ENCODE data around the gene CFAP57.

CFAP57 gene

DNA sequence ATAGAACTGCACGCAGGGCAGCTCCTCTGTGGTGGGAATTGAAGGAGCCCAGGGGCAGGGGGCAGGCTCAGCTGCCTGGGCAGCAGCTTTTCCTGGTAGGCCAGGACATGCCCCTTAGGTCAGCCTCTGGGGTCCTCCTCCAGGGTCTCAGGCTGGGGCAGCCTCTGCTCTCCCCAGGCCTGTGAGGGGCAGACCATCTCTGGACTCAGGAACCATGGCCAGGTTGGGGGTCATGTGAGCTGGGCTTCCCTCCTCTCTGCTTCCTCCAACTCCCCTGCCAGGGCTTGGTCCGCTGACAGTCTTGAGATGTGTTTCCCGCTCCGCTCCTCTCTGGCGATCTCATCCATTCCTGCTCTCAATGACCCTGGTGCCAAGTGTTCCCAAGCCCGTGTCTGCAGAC, 107.5 kb downstream of the CFAP57 start:
- DNase-seq, result no peak

- no peak for DNase-seq
These were observed 108.6 kb downstream of the CFAP57 start for GRCh38 chr1:43280692-43281091.

DNA sequence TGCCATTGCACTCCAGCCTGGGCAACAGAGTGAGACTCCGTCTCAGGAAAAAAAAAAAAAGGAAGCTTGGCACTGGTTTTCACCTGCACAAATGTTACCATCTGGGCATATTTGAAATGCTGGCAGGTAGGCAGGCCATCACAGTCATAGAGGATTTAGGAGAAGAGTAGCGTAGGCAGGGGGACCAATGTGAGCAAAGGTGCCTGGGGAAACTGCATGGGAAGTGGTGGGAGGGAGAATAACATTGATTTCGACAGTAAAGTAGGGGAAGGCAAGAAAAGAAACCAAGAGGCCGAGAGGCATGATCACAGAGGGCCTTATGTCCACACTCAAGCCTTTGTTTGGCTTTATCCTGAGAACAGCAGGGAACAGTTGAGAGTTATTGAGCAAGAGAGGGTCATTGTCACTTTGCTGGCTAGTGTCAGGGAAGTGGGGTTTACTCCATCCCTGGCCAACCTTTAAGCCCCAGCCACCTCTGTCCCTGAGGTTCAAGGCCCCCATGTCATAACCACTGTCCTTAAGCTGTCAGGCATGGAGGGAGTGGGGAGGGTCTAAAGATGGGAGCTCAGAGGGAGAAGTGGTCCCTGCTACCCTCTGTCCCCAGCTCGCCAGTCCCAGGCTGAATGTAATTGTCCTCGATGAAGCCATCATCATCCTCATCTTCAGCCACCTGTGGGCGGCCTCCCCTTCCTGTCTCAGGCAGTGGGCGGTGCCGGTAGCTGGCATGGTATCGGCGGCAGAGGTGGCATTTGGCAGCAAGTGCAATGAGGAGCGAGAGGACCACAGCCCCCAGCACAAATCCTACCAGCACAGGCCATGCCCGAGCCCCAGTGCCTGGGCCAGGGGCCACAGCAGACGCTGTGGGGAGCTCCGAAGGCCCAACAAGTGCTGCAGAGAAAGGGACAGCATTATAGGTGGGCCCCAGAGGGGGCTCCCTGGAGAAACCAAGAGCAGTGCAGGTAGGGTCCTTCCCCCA, 110.4 kb downstream of the CFAP57 start:
- no peak for DNase-seq

- no peak for DNase-seq
These were observed 111.9 kb downstream of the CFAP57 start for GRCh38 chr1:43284065-43284464.

DNA sequence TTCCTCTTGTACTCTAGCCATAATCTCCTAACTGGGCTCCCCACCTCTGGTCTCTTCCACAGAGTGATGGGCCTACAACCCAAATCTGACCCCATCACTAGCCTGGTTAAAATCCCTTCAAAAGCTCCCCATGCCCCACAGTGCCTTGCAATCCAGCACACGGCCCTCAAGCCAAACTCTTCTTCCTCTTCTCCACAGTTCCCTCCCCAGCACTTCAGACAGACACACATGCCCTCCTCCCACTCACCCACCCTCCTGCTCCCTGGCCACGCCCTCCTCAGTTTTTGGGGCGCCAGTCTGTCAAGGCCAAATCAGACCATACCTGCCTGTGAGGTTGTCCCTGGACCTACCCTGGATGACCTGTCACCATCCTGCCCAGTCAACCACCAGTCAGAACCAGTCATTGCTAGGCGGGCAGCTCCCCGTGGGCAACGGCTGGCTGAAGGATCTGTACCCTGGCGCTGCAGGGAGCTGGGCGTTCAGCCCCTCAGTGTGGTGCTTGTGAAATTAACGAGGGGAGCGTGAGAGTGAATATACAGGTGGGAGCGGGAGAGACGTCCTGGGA, 112.5 kb downstream of the CFAP57 start:
- DNase-seq, result no peak

DNA sequence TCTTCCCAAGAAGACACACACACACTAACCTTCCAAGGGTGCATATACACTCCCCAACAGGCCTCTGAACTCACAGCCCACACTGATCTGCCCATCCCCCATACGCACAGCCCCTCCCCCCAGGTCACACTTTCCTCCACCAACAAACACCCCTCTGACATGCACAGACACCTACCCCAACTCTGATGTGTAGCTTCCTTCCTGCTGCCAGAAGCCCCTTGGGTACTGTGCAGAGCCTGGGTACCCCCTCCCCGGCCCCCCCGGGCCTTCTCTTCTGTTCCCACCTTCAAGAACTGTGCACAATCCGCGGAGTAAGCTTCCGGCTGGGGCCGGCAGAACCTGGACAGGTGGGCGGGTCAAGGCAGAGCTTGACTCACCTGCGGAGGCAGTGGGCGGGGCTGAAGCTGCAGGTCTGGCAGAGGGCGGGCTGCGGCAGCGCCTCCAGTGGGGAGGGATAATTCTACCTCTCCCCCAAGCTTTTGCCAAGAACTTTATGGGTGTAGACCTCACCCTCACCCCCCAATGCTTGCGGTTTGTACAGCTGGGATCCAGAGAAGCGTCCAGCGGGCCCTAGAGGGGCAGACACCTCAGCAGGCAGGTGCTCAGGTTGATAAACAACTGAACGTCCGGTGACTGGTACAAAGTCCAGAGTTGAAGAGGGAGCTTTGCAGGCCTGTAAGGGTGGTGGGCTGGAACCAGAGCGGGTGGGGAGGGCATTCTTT, 113.3 kb downstream of the CFAP57 start, which contains the start of gene C1orf210:
Gene C1orf210, minus strand, starts transcription at position 313 of the 722 bp plus-strand sequence. CDS start 2,311 bp downstream, outside the sequence.
- DNase-seq, result no peak

DNA sequence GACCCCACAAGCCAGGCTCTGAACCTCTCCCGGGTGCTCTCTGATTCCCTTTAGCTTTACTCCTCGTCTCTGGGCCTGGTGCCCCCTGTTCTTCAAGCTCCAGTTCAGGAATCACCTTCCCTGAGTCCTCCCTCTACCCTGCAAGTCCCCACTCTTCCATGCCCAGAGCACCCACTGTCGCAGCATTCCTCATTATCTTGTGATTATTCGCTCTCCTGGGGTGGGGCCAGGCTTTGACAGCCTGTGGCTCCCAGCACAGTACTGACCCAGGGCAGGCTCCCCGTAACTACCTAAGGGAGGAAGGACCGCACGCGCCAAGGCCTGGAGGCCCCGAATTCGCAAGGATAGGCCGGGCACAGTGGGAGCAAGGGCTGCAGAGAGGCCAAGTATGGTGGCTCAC, 114.0 kb downstream of the CFAP57 start:
- no peak for DNase-seq

DNA sequence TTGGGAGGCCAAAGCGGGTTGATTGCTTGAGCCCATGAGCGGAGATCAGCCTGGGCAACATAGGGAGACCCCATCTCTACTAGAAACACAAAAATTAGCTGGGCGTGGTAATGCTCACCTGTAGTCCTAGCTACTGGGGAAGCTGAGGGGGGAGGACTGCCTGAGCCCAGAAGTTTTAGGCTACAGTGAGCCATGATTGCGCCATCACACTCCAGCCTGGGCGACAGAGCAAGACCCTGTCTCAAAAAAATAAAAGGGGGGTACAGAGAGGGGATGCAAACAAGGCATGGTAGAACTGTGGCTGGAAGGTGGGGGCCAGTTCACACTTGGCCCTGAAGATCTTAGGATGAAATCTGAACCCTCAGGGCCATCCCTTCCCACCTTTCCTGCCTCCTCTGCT, 114.4 kb downstream of the CFAP57 start:
- no peak for DNase-seq

DNA sequence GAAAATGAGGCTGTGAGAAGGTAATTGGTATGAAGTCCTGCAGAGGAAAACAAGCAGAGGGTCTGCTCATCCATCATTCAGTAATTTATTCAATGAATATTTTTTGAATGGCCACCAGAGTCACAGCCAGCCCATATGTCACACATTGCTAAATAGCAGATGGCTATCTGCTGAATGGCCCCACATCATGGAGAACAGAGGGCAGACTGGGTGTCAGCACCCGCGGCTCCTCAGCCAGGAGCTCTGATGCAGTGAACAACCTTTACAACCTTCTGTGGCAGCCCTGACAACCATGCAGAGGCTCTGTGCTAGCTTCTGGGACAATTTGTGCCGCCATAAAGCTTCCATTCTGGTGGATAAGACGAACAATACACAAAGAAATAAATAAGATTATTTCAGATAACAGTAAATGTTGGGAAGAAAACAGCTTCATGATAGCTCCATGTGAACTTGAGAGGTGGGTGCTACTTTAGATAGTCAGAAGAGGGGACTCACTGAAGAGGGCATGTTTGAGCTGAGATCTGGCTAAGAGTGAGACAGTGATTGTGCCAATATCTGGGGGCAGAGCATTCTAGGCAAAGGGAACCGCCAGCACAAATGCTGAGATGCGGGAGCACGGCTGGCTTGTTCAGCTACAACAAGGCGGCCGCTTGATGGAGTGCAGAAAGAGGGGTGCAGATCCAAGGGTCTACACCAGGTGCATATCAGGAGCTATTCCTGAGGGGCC, 116.1 kb downstream of the CFAP57 start:
- DNase-seq, result no peak

- DNase-seq, result no peak
These were observed 116.9 kb downstream of the CFAP57 start for GRCh38 chr1:43288785-43289706.

DNA sequence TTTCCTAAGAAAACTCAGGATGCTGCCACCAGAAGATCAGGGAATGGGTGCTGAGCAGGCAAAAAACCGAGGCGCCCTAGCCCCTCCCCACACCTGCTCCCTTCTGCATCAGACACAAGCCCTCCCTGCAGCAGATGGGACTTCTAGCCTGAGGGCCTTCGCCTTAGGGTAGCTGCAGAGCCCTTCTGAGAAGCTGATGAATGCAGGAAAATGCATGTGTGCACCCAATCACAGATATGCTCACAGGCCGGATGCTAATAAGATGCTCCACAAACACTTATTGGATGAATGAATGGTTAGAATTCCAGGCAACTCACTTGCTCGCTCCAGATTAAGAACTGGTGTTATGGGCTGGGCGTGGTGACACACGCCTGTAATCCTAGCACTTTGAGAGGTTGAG, 120.1 kb downstream of the CFAP57 start:
- no peak for DNase-seq

GRCh38 chr1:43292679-43293078, 120.5 kb downstream of the CFAP57 start:
- no peak for DNase-seq

GRCh38 chr1:43293176-43293575, 121.0 kb downstream of the CFAP57 start:
- DNase-seq, result no peak

- DNase-seq, result no peak
These were observed 122.0 kb downstream of the CFAP57 start for GRCh38 chr1:43293896-43294760.

- no peak for DNase-seq
These were observed 122.6 kb downstream of the CFAP57 start for GRCh38 chr1:43294761-43295160.

GRCh38 chr1:43296207-43296606, 124.1 kb downstream of the CFAP57 start:
- no peak for DNase-seq

DNA sequence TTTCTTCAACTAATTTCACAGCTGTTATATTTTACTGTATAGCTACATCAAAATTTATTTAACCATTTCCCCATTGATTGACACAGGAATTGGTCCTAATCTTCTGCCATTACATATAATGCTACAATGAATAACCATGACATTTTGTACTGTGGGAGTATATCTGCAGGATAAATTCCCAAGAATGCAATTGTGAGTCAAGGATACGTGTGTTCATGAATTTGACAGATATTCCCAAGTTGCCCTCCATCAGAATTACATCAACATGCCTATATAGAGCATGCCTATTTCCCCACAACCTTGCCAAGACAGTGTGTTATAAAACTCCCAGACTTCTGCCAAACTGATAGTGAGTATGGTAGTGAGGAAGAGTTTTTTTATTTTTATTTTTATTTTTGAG, 125.9 kb downstream of the CFAP57 start:
- no peak for DNase-seq

DNA sequence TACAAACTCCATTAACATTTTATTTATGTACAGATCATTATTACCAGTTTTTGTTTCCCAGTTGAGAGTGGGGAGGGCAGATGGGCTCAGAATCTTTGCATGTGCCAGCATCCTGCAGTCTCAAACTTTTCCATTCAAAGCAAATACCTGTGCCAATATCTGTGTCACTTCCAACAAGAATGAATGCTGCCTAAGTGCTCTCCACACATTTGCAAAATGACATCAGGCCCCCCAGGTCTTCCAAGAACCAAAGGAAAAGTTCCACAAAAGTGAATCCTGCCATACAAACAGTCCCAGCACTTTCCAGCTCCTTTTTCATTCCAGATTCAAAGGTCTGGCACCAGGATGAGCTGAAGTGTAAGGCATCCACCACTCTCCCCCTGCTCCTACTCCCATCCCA, 127.0 kb downstream of the CFAP57 start:
- no peak for DNase-seq

GRCh38 chr1:43300378-43301094, 128.4 kb downstream of the CFAP57 start, which contains the start of gene TIE1:
Gene TIE1 (plus strand): TSS chr1:43300982. CDS start chr1:43301072, 90 bp downstream.
- no peak for DNase-seq

GRCh38 chr1:43302201-43302600, 130.1 kb downstream of the CFAP57 start:
- DNase-seq, result no peak

Measured in activated CD8-positive, alpha-beta memory T cell treated with anti-CD3 and anti-CD28 coated beads for 24 hours (primary cell).